PC-9 (cell line): Measurements from ENCODE around the gene DYNLT3.

ENCODE experiments used
- CTCF ChIP-seq: fragments of 200-600 bp; sonication (generic); conservative IDR thresholded peaks from 2 replicates; pipeline ENCODE4 v1.6.1; 2017; ENCODE audit warnings: mixed run types, antibody characterized with exemption, mild to moderate bottlenecking, moderate library complexity
- EZH2 ChIP-seq: fragments of 200-600 bp; sonication (generic); IDR thresholded peaks from 2 replicates; pipeline ENCODE4 v1.8.0; 2017; ENCODE audit warnings: antibody characterized with exemption, low read depth

DNA sequence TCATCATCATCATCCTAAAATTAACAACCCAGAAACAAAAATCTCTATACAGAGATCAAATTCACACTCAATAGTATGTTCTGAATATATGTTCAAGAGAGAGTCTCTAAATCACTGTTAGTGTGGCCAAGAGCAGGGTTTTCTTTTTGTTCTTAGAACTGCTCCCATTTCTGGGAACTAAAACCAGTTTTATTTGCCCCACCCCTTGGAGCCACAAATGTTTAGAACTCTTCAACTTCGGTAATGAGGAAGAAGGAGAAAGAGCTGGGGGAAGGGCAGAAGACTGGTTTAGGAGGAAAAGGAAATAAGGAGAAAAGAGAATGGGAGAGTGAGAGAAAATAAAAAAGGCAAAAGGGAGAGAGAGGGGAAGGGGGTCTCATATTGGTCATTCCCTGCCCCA, 35.3 kb downstream of the DYNLT3 start:
- TF ChIP-seq CTCF (no peak), EZH2 (no peak)
